DMS 273 treated with DMSO at 0.1 percent for 48 hours (cell line): Measurements from ENCODE around the gene NR1D1.

Experiments
- DNase-seq: peaks from one replicate; lab custom pipeline; 2025; lab: John Stamatoyannopoulos, UW

The NR1D1 gene

GRCh38 chr17:40097087-40097486, 3.3 kb downstream of the NR1D1 start:
- no peak for DNase-seq

- no peak for DNase-seq
These were observed 4.2 kb downstream of the NR1D1 start for GRCh38 chr17:40095944-40096791.

- DNase-seq = no peak
These were observed 4.9 kb downstream of the NR1D1 start for GRCh38 chr17:40095351-40095943.

- DNase-seq = no peak
These were observed 5.5 kb downstream of the NR1D1 start for GRCh38 chr17:40094874-40095273.

GRCh38 chr17:40093580-40094201, 6.7 kb downstream of the NR1D1 start:
- DNase-seq = no peak

GRCh38 chr17:40093005-40093579, 7.3 kb downstream of the NR1D1 start:
- no peak for DNase-seq

GRCh38 chr17:40092581-40092980, 7.8 kb downstream of the NR1D1 start:
- DNase-seq = peak; percentile 48

GRCh38 chr17:40091691-40092397, 8.5 kb downstream of the NR1D1 start:
- DNase-seq = peak; percentile 67

GRCh38 chr17:40090237-40091119, 9.9 kb downstream of the NR1D1 start:
- no peak for DNase-seq

GRCh38 chr17:40089077-40089895, 11.1 kb downstream of the NR1D1 start:
- DNase-seq = no peak

- DNase-seq = no peak
These were observed 12.3 kb downstream of the NR1D1 start for GRCh38 chr17:40087903-40088718.

- no peak for DNase-seq
These were observed 13.2 kb downstream of the NR1D1 start for GRCh38 chr17:40087049-40087794.

- no peak for DNase-seq
These were observed 14.0 kb downstream of the NR1D1 start for GRCh38 chr17:40086150-40087044.

- DNase-seq = no peak
These were observed 15.9 kb downstream of the NR1D1 start for GRCh38 chr17:40084477-40084876.

GRCh38 chr17:40079545-40079944, 20.8 kb downstream of the NR1D1 start:
- DNase-seq = no peak

GRCh38 chr17:40076591-40076990, 23.8 kb downstream of the NR1D1 start:
- DNase-seq = no peak

- DNase-seq = no peak
These were observed 24.4 kb downstream of the NR1D1 start for GRCh38 chr17:40075942-40076498.
